Natural killer cell treated with Interleukin-12 subunit alpha and Interleukin-12 subunit beta and Interleukin-15 and Interleukin-18, amount 100 ng/mL, for 72 hours (primary cell): ENCODE results near the gene NUMBL. TPM values are rescaled to one million over a fixed set of nuclear protein-coding genes. Genes with fewer than 3 reads are reported as not detected.
A peak's percentile ranks its signal among the peaks of the same experiment; 100 is the strongest.

Source experiments
- ATAC-seq, 2 donors: fragments of 150-1000 bp; cut with Tn5 transposase in 1 of 2; sonication (Bioruptor Pico), chemical (Tn5 transposase) in 1 of 2; 2 replicates each; pipeline ENCODE4 v1.10.0; 2021
- DNase-seq: peaks from one replicate; pipeline ENCODE4 v3.0.0; 2022; ENCODE audit warnings: low spot score
- H3K27ac Mint-ChIP-seq, 2 donors: 1 replicate in 1 of 2; 2 replicates in 1 of 2; pipeline ENCODE4 v1.8.0; 2022; ENCODE audit warnings: mixed read lengths in 2 of 2, mild to moderate bottlenecking in 1 of 2, moderate library complexity in 1 of 2
- H3K27me3 Mint-ChIP-seq, 2 donors: 1 replicate in 1 of 2; 2 replicates in 1 of 2; pipeline ENCODE4 v1.8.0; 2022; ENCODE audit warnings: mixed read lengths in 2 of 2
- H3K36me3 Mint-ChIP-seq: one replicate; pipeline ENCODE4 v1.8.0; 2022; ENCODE audit warnings: mixed read lengths
- H3K4me1 Mint-ChIP-seq, 2 donors: 1 replicate in 1 of 2; 2 replicates in 1 of 2; pipeline ENCODE4 v1.8.0; 2022; ENCODE audit warnings: low read depth in 2 of 2, mixed read lengths in 2 of 2, mild to moderate bottlenecking in 1 of 2
- H3K4me3 Mint-ChIP-seq: one replicate; pipeline ENCODE4 v1.8.0; 2022; ENCODE audit warnings: mixed read lengths
- H3K9me3 Mint-ChIP-seq: 2 replicates; pipeline ENCODE4 v1.8.0; 2022; ENCODE audit warnings: mixed read lengths
- total RNA-seq, 2 donors: library from RNA; stranded (reverse); gene quantifications; one replicate each; pipeline ENCODE4 v1.2.3, GENCODE V29; 2022

Gene NUMBL
- total RNA-seq, 2 donors from 2014 or later: 6.6 to 13.9 TPM

- H3K27ac Mint-ChIP-seq: no peak overlapping the region
- DNase-seq (no peak), ATAC-seq (no peak)
- H3K27me3 Mint-ChIP-seq: no peaks in the 10 kb centered on the region
- no peak overlapping the region for H3K4me3 Mint-ChIP-seq
- no peaks in the 10 kb centered on the region for H3K9me3 Mint-ChIP-seq
- peaks cover 5% of the 10 kb centered on the region for H3K36me3 Mint-ChIP-seq
- H3K4me1 Mint-ChIP-seq: peaks cover 0 to 6% of the 10 kb centered on the region in 2 donors
Measured at GRCh38 chr19:40672573-40673299, 17.7 kb downstream of the NUMBL start.

GRCh38 chr19:40672038-40672437 is 18.4 kb downstream of the NUMBL start:
- Mint-ChIP-seq H3K27me3 (no peaks in the 10 kb centered on the region), H3K4me1 (peaks cover 0 to 6% of the 10 kb centered on the region in 2 donors), H3K36me3 (peaks cover 5% of the 10 kb centered on the region), H3K27ac (no peak overlapping the region), H3K4me3 (no peak overlapping the region), H3K9me3 (no peaks in the 10 kb centered on the region)
- no peak for ATAC-seq
- DNase-seq: no peak

GRCh38 chr19:40671404-40671803 is 19.0 kb downstream of the NUMBL start:
- DNase-seq (no peak), ATAC-seq (no peak)
- Mint-ChIP-seq H3K36me3 (peaks cover 5% of the 10 kb centered on the region), H3K27me3 (no peaks in the 10 kb centered on the region), H3K4me3 (no peak overlapping the region), H3K27ac (no peak overlapping the region), H3K4me1 (peaks cover 0 to 6% of the 10 kb centered on the region in 2 donors), H3K9me3 (no peaks in the 10 kb centered on the region)

GRCh38 chr19:40668991-40669614 is 21.3 kb downstream of the NUMBL start:
- peaks cover 0 to 3% of the 10 kb centered on the region in 2 donors for H3K4me1 Mint-ChIP-seq
- H3K9me3 Mint-ChIP-seq: no peaks in the 10 kb centered on the region
- peaks cover 5% of the 10 kb centered on the region for H3K36me3 Mint-ChIP-seq
- H3K27ac Mint-ChIP-seq: no peak overlapping the region
- H3K4me3 Mint-ChIP-seq: no peak overlapping the region
- ATAC-seq: no peak
- no peaks in the 10 kb centered on the region for H3K27me3 Mint-ChIP-seq
- no peak for DNase-seq

- H3K27ac Mint-ChIP-seq: no peak overlapping the region
Measured at GRCh38 chr19:40667602-40668001, 22.8 kb downstream of the NUMBL start.

GRCh38 chr19:40666803-40667438 is 23.5 kb downstream of the NUMBL start:
- Mint-ChIP-seq H3K4me3 (no peak overlapping the region), H3K27ac (no peak overlapping the region), H3K9me3 (no peaks in the 10 kb centered on the region), H3K4me1 (peaks cover 7 to 11% of the 10 kb centered on the region in 2 donors), H3K27me3 (no peaks in the 10 kb centered on the region), H3K36me3 (peaks cover 5% of the 10 kb centered on the region)
- DNase-seq (peak; percentile 45), ATAC-seq (no peak)

More at GRCh38 chr19:40667602-40668001, 22.8 kb downstream of the NUMBL start:
- Mint-ChIP-seq H3K9me3 (no peaks in the 10 kb centered on the region), H3K4me1 (peaks cover 7 to 11% of the 10 kb centered on the region in 2 donors), H3K36me3 (peaks cover 5% of the 10 kb centered on the region), H3K27me3 (no peaks in the 10 kb centered on the region), H3K4me3 (no peak overlapping the region)
- ATAC-seq (no peak), DNase-seq (peak; percentile 45)

GRCh38 chr19:40663695-40664692 is 26.5 kb downstream of the NUMBL start:
- DNase-seq (peak; percentile 31), ATAC-seq (no peak)
- H3K4me1 Mint-ChIP-seq: peaks cover 7 to 8% of the 10 kb centered on the region in 2 donors
- H3K4me3 Mint-ChIP-seq: peak overlapping the region; percentile 75
- H3K27me3 Mint-ChIP-seq: no peaks in the 10 kb centered on the region
- no peaks in the 10 kb centered on the region for H3K9me3 Mint-ChIP-seq
- H3K27ac Mint-ChIP-seq: peak overlapping the region; percentile 49 to 74
- H3K36me3 Mint-ChIP-seq: peaks cover 2% of the 10 kb centered on the region

GRCh38 chr19:40662925-40663694 is 27.3 kb downstream of the NUMBL start:
- Mint-ChIP-seq H3K9me3 (no peaks in the 10 kb centered on the region), H3K4me1 (peaks cover 7 to 8% of the 10 kb centered on the region in 2 donors), H3K4me3 (peak overlapping the region; percentile 75), H3K36me3 (no peaks in the 10 kb centered on the region), H3K27ac (peak overlapping the region; percentile 49 to 74), H3K27me3 (no peaks in the 10 kb centered on the region)
- DNase-seq (peak; percentile 91), ATAC-seq (peak; percentile 93 to 94)

- H3K9me3 Mint-ChIP-seq: no peaks in the 10 kb centered on the region
- H3K36me3 Mint-ChIP-seq: no peaks in the 10 kb centered on the region
- H3K27ac Mint-ChIP-seq: no peak overlapping the region
Measured at GRCh38 chr19:40661616-40662015, 28.8 kb downstream of the NUMBL start.

GRCh38 chr19:40659566-40659965 is 30.9 kb downstream of the NUMBL start:
- Mint-ChIP-seq H3K4me3 (no peak overlapping the region), H3K36me3 (no peaks in the 10 kb centered on the region), H3K9me3 (no peaks in the 10 kb centered on the region), H3K27me3 (no peaks in the 10 kb centered on the region), H3K27ac (no peak overlapping the region), H3K4me1 (peaks cover 7 to 8% of the 10 kb centered on the region in 2 donors)
- ATAC-seq (no peak), DNase-seq (no peak)

More at GRCh38 chr19:40661616-40662015, 28.8 kb downstream of the NUMBL start:
- H3K4me3 Mint-ChIP-seq: no peak overlapping the region
- no peak for ATAC-seq
- H3K27me3 Mint-ChIP-seq: no peaks in the 10 kb centered on the region
- DNase-seq: no peak
- peaks cover 7 to 8% of the 10 kb centered on the region in 2 donors for H3K4me1 Mint-ChIP-seq

GRCh38 chr19:40659116-40659515 is 31.3 kb downstream of the NUMBL start:
- Mint-ChIP-seq H3K9me3 (no peaks in the 10 kb centered on the region), H3K36me3 (no peaks in the 10 kb centered on the region), H3K4me3 (no peak overlapping the region), H3K4me1 (peaks cover 7 to 8% of the 10 kb centered on the region in 2 donors), H3K27me3 (no peaks in the 10 kb centered on the region), H3K27ac (no peak overlapping the region)
- DNase-seq (no peak), ATAC-seq (no peak)

- Mint-ChIP-seq H3K27ac (no peak overlapping the region), H3K27me3 (no peaks in the 10 kb centered on the region), H3K9me3 (no peaks in the 10 kb centered on the region), H3K4me3 (no peak overlapping the region), H3K36me3 (no peaks in the 10 kb centered on the region), H3K4me1 (peaks cover 0 to 2% of the 10 kb centered on the region in 2 donors)
- ATAC-seq: no peak
- DNase-seq: no peak
Measured at GRCh38 chr19:40658031-40658430, 32.4 kb downstream of the NUMBL start.
